GM18858 (cell line): Measurements from ENCODE around the gene NR2E3.

ENCODE experiments used
- ATAC-seq: cut with Tn5 transposase; IDR thresholded peaks from one replicate; pipeline ENCODE4 v1.9.1; 2021; ENCODE audit not compliant: unreplicated experiment

The NR2E3 gene

DNA sequence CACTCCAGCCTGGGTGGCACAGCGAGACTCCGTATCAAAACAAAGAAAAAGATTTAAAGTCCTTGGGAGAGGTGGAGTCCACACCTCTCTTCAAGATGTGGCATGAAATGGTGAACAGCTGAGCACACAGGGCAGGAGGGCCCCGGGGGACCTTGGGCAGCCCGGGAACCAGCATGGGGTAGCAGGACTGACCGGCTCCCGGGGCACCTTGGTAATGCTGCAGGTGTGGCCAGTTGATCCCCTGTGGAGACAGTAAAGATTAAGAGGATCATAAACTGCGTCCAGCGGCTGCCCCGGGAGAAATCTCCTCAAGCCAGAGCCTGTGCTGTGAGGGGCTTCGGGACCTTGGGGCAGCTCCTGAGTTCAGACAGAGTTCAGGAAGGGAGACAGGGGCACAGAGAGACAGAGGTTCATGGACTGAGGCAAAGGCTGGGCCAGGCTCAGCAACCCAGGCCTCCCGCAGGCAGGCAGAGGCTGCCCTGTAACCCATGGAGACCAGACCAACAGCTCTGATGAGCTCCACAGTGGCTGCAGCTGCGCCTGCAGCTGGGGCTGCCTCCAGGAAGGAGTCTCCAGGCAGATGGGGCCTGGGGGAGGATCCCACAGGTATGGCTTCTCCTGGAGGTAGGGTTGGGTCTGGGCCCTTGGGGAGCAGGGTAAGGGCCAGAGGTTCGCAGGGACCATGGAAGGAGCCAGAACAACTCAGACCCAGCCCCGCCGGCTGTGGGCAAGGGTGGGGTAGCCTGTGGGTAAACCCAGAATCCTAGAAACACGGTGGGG lies at the start of gene NR2E3:
TSS of gene NR2E3 (plus strand) at position 299 of the 780 bp plus-strand sequence. CDS start at position 489, 190 bp downstream.
- no peak for ATAC-seq

GRCh38 chr15:71760852-71761251 lies 49.5 kb upstream of the NR2E3 start:
- no peak for ATAC-seq

DNA sequence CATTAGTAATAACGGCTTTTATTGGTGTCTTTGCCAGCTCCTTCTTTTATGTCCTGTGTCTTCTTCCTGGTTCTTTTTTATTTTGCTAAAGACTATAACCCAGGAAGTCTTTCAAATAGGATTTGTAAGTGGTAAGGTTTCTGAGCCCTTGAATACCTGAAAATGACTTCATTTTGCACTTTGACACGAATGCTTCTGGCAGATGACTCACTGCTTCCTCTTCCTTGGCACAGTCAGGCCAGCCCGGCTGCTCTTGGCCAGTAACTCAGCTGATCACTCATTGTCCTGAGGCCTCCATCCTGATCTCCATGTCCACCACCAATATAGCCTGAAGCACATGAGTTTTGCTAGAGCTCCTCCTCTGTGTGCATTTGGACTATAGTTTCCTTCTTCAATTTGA lies 48.7 kb upstream of the NR2E3 start:
- ATAC-seq = no peak

DNA sequence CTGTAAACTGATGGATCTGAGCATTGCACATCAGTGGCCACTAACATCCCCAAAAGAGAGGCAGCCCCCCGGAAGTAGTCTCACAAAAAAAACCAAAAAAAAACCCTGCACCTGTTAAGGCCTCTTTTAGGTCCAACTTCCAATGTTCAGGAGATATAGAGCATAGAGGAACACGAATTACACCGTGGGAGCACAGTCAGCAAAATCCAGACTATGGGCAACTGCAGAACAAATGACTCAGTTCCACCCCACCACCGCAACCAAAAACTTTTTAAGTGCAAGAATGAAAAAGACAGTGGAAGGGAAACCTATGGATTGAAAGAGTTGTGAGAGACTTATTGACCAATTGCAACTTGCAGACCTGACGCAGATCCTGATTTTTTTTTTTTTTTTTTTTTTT lies 42.2 kb upstream of the NR2E3 start:
- no peak for ATAC-seq

- ATAC-seq = no peak
Measured at GRCh38 chr15:71773206-71773859, 37.0 kb upstream of the NR2E3 start.

- ATAC-seq = no peak
Measured at GRCh38 chr15:71775856-71776255, 34.5 kb upstream of the NR2E3 start.

- no peak for ATAC-seq
Measured at GRCh38 chr15:71776304-71776703, 34.0 kb upstream of the NR2E3 start.

- ATAC-seq = no peak
Measured at GRCh38 chr15:71777216-71777943, 33.0 kb upstream of the NR2E3 start.

GRCh38 chr15:71779073-71779797 lies 31.1 kb upstream of the NR2E3 start:
- no peak for ATAC-seq

- no peak for ATAC-seq
Measured at GRCh38 chr15:71780115-71780976, 30.0 kb upstream of the NR2E3 start.

- no peak for ATAC-seq
Measured at GRCh38 chr15:71781179-71781964, 29.0 kb upstream of the NR2E3 start.

- ATAC-seq = no peak
Measured at GRCh38 chr15:71781965-71782265, 28.4 kb upstream of the NR2E3 start.

DNA sequence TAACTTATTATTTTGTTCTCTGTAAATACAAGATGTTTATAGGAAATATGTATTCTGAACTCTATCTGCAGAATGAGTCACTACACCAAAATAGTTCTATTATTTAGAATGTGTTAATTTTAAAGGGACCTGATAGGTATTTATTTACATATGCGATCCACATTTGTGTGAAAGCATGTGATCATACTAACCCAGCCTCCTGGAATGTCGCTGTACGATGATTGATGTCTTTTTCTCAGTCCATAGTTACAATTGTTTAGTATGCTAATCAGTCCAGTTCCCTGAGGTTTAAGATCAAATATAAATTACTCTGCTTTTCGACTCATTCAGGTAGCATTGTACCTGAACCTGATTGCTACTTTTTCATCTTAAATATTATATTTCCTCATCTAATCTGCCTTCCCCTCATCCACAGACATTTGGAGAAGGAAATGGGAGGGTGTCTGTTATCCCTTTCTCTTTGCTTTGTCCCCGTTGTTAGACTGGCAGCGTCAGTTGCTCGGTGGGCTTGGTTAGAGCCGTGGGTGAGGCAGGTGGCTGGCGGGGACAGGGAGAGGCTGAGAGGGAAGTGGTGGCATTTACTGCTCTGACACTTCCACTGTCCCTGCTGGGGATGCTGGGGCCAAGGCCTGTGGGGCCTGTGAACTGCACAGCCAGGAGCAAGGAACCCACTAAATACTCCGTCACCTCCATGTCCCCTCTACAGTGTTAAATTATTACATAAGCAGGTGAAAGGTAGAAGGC lies 27.8 kb upstream of the NR2E3 start:
- no peak for ATAC-seq

GRCh38 chr15:71784719-71785118 lies 25.6 kb upstream of the NR2E3 start:
- ATAC-seq = no peak

GRCh38 chr15:71785996-71786395 lies 24.4 kb upstream of the NR2E3 start:
- ATAC-seq = no peak

GRCh38 chr15:71786673-71787072 lies 23.7 kb upstream of the NR2E3 start:
- no peak for ATAC-seq

GRCh38 chr15:71788646-71789579 lies 21.4 kb upstream of the NR2E3 start:
- ATAC-seq = no peak

- no peak for ATAC-seq
Measured at GRCh38 chr15:71789616-71790015, 20.7 kb upstream of the NR2E3 start.
